HG02642 (cell line): ENCODE data around the gene ZNF284.
A peak's percentile ranks its signal among the peaks of the same experiment; 100 is the strongest.

Source experiments
- ATAC-seq: cut with Tn5 transposase; IDR thresholded peaks from one replicate; pipeline ENCODE4 v1.9.1; 2021; ENCODE audit warnings: mild to moderate bottlenecking; ENCODE audit not compliant: unreplicated experiment, poor library complexity

Gene ZNF284

GRCh38 chr19:44071824-44072542 lies at the start of gene ZNF284:
Gene ZNF284 (plus strand): TSS chr19:44072159. CDS start chr19:44076390, 4,231 bp downstream.
- ATAC-seq: peak; percentile 98

DNA sequence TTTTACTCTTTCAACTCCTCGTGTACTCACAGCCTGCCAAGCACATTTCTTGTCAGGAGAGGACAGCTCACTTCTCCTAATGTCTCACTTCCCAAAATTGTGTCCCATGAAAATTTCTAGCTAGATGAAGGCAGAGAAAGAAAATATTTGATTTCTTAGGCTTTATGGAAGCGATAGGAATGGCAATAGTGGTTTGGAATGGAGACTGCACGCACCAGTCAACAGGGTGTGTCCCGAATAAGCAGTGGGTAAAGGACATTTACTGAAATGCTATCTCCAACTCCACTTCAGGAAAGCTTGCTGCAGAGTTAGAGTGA lies 47.1 kb upstream of the ZNF284 start:
- ATAC-seq: no peak

DNA sequence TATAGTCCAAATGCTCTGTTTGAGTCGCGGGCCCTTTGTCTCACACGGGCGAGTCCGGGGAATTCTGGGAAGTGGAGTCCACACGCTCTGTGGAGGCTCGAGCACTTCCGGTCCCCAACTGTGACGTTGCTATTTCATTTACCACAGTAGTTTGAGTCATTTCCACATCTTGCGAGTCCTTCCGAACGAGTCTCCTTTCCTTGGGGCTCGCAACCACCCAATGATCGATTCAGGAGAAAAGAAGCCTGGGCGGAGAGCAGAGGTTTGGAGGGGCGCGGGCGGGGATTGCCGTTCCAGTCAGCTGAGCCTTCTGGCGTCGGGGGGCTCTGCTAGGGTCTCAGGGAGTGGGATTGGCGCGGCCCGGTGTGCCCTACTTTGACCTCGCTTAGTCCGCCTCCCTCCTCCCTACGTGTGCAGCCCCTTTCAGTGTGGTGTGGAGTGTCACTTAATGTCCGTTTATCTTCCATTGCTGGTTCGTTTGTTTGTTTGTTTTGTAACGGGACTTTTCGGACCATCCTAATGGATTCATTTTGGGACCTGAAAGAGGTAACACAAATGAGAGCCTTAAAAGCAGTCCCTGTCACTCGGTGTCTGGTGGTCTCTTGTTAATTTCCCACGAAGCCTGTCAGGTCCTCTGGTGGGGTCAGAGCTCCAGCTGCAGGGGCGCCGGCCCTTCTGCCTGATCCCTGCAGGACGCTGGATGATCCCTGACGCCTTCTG lies 46.6 kb upstream of the ZNF284 start, which contains the start of gene ZNF222:
ZNF222 (plus strand) TSS at position 163 of the 720 bp plus-strand sequence; CDS start at position 221, 58 bp downstream.
- peak; percentile 98 for ATAC-seq

DNA sequence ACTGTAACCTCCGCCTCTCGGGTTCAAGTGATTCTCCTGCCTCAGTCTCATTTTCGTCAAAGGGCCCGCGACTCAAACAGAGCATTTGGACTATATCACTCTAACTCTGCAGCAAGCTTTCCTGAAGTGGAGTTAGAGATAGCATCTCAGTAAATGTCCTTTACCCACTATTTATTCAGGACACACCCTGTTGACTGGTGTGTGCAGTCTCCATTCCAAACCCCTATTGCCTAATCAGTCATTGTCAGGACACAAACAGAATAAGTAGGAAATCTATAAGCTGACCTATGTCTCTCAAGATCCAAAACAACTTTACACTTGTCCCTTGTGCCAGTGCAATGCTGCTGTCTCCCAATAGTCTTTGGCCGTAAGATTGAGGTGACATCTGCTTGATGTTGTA lies 45.3 kb upstream of the ZNF284 start:
- no peak for ATAC-seq

DNA sequence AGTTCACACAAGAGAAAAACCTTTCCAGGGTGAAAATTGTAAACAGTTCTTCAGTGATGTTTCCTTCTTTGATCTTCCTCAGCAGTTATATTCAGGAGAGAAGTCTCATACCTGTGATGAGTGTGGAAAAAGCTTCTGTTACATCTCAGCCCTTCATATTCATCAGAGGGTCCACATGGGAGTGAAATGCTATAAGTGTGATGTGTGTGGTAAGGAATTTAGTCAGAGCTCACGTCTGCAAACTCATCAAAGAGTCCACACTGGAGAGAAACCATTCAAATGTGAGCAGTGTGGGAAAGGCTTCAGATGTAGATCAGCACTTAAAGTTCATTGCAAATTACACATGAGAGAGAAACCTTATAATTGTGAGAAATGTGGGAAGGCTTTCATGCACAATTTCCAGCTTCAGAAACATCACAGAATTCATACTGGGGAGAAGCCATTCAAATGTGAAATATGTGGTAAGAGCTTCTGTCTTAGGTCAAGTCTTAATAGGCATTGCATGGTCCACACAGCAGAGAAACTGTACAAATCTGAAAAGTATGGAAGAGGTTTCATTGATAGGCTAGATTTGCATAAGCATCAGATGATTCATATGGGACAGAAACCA lies 39.9 kb upstream of the ZNF284 start:
- no peak for ATAC-seq

DNA sequence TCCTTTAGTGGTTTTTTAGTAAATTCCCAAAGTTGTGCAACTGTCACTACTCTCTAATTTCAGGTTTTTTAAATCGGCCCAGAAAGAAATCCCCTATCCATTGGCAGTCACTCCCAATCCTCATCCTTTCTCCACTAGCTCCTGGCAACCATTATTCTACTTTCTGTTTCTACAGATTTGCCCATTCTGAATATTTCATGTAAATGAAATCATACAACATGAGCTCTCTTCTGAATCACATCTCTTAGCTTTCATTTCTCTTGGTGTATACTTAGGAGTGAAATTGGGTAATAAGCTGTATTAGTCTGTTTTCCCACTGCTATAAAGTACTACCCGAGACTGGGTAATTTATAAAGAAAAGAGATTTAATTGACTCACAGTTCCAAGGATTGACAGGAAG lies 29.8 kb upstream of the ZNF284 start:
- no peak for ATAC-seq

DNA sequence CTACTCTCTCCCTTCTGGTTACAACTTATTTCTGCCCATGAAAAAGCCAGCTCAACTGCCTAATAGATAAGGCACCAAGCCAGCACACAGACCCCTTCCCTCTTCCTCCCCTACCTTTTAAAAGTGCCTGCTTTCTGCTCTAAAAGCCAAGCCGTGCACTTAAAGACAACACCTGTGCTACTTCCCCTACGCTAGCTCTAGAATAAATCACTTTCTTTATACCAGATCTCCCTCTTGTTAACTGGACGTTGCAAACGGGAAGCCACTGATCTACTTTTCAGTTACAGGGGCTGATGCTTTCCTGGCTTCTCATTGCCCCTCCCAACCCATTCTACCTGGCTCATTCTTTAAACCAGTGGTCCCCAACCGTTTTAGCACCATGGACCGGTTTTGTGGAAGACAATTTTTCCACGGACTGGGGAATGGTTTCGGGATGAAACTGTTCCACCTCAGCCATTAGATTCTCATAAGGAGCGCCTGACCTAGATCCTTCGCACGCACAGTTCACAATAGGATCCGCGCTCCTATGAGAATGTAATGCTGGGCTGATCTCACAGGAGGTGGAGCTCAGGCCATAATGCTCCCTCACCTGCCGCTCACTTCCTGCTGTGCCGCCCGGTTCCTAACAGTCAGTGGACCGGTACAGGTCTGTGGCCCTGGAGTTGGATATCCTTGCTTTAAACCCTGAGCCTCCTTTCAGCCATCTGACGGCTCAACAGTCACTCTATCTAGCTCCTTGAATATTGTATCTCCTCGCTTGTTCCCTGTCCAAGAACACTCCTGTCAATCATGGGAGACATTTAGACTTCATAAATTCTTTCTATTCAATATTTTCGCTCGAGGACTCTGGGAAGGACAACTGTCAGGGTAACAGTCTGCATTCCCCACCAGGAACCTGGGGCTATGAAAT lies 21.0 kb upstream of the ZNF284 start:
- ATAC-seq: peak; percentile 35

DNA sequence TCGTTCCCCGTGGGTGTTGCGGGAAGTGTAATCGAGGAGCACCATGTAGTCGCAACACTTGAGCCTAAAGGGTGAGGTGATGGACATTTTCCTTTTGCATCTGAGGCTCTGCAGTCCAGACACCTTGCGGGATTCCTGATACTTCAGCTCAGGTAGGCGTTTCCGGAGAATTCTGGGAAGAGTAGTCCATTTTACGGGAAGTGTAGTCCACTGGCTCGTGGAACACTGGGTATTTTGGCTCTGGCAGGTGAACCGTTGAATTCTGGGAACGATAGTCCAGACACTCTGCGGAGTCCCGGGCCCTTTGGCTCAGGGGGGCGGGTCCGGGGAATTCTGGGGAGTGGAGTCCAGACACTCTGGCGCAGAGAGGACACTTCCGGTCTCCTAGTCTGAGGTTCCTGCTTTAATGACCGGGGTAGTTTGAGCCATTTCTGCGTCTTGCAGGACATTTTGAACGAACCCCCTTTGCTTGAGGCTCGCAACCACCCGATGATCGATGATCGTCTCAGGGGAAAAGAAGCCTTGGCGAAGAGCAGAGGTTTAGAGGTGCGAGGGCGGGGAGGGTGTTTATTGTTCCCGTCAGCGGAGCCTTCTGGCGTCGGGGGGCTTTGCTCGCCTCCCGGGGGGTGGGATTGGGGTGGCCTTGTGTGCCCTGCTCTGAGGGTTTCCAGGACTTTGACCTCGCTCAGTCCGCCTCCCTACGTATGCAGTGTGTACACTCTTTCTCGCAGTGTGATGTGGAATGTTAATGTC lies 20.1 kb upstream of the ZNF284 start, which contains the start of gene ZNF223:
ZNF223 (plus strand) TSS at position 387 of the 753 bp plus-strand sequence. CDS start 3,141 bp downstream, outside the sequence.
- ATAC-seq: peak; percentile 85

- ATAC-seq: no peak
Measured at GRCh38 chr19:44055870-44056269, 16.1 kb upstream of the ZNF284 start.

- no peak for ATAC-seq
Measured at GRCh38 chr19:44059229-44059628, 12.7 kb upstream of the ZNF284 start.

DNA sequence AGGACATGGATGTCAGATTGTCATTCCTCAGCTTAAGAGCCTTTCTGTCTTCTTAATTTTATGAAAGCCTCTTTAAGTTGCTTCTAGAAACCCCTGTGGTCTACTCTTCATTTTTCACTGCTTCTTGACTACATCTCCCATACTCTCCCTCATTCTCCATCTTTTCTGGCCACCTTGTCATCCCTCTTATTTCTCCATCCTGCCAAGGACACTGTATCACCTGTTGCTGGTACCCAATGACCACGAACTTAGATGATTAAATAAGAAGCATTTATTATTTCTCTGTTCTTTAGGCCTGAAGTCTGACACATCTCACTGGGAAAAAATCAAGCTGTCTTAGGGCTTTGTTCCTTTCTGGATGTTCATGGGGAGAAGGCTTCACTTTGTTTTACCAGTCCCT lies 10.9 kb upstream of the ZNF284 start:
- no peak for ATAC-seq

- ATAC-seq: no peak
Measured at GRCh38 chr19:44066305-44066704, 5.7 kb upstream of the ZNF284 start.

DNA sequence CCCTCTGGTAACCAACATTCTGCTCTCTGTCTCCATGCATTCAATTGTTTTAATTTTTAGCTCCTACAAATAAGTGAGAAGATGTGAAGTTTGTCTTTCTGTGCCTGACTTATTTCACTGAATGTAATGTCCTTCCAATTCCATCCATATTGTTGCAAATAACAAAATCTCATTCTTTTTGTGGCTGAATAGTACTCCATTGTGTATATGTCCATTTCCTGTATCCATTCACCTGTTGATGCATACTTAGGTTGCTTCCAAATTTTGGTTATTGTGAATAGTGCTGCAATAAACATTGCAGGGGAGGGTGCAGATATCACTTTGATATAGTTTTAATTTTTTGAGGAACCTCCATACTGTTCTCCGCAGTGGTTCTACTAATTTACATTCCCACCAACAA lies 2.5 kb upstream of the ZNF284 start:
- ATAC-seq: no peak

DNA sequence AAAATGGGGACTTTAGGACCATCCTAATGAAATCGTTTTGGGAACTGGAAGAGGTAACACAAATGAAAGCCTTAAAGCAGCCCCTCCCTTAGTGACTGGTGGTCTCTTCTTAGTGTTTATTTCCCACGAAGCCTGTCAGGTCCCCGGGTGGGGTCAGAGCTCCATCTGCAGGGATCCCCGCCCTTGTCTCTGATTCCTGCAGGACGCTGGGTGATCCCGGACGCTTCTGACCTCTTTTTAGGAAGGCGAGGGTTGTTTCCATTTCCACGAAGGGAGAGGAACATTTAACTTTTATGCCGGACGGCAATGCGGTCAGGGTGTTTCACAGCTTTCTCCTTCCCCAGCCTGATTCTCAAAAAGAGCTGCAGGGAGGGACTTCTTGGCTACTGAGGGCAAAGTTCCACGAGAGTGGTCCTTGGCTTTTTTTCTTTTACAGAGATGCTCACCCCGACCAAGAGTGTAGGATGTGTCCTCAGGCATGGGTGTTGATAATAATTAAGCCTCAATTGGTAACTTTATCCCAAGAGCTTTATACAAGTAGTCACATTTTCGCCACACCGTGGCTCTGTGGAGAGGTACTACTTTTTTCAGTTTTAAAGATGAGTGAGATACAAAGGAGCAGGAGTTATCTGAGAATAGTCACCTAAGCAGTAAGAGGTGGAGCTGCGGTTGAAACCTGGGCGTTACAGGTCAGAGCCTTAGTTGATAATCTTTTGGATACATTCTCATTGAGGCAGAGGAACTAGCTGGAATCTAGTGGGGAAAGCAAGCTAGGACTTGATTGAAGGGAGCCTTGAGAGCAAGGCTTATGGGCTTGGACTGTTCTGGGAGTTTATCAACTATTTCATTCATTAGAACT lies 813 bp downstream of the ZNF284 start:
- no peak for ATAC-seq

DNA sequence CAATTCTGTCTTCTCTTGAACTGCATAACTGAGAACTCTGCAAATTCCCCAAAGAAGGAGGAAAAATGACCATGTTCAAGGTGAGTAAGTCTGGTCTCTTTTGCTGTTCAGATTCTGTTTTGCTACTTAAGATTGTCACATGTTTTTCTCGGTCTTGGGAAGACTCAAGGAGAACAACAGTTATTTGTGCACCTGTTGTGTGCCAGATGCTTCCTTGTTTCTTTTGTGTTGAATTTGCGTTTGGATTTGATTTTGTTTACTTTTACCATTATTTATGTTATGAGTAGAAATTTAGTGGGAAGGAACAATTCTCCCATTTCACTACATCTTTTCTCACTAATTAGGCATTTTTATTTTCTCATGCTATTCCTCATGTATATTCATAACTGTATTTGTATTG lies 4.4 kb downstream of the ZNF284 start:
- ATAC-seq: no peak

DNA sequence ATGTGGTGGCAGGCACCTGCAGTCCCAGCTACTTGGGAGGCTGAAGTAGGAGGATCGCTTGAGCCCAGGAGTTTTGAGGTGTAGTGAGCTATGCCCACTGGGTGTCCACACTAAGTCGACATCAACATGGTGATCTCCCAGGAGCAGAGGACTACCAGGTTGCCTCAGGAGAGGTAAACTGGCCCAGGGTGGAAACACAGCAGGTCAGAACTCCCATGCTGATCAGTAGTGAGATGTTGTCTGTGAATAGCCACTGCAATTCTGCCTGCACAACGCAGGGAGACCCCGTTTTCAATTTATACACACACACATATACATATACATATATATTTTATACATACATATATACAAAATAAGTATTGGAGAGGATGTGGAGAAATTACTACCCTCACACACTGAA lies 20.1 kb downstream of the ZNF284 start:
- no peak for ATAC-seq

- ATAC-seq: peak; percentile 94
Measured at GRCh38 chr19:44093931-44094765, 22.2 kb downstream of the ZNF284 start, which contains the start of gene ZNF224. Gene ZNF224 (plus strand): TSS chr19:44094361. CDS start chr19:44097874, 3,513 bp downstream.

DNA sequence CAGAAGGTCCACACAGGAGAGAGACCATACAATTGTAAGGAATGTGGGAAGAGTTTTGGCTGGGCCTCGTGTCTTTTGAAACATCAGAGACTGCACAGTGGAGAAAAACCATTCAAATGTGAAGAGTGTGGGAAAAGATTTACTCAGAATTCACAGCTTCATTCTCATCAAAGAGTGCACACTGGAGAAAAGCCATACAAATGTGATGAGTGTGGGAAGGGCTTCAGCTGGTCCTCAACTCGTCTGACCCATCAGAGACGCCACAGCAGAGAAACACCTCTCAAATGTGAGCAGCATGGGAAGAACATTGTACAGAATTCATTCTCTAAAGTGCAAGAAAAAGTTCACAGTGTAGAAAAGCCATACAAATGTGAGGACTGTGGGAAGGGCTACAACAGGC lies 35.8 kb downstream of the ZNF284 start:
- ATAC-seq: no peak
